DOHH2 (cell line): ENCODE measurements around the gene SLC2A10.

Experiments
- EZH2phosphoT487 ChIP-seq: fragments of 200-600 bp; sonication (generic); IDR thresholded peaks from 2 replicates; pipeline ENCODE4 v1.6.1; 2017; ENCODE audit warnings: borderline replicate concordance, mild to moderate bottlenecking, antibody characterized with exemption, low read length, moderate library complexity, mixed read lengths
- TF ChIP-seq, protein P1 (sequence below): fragments of 200-600 bp; sonication (generic); IDR thresholded peaks from one replicate; pipeline ENCODE4 v1.5.1; 2014; ENCODE audit warnings: antibody characterized with exemption, mild to moderate bottlenecking, low read depth, low read length; ENCODE audit not compliant: poor library complexity, severe bottlenecking

DNA sequence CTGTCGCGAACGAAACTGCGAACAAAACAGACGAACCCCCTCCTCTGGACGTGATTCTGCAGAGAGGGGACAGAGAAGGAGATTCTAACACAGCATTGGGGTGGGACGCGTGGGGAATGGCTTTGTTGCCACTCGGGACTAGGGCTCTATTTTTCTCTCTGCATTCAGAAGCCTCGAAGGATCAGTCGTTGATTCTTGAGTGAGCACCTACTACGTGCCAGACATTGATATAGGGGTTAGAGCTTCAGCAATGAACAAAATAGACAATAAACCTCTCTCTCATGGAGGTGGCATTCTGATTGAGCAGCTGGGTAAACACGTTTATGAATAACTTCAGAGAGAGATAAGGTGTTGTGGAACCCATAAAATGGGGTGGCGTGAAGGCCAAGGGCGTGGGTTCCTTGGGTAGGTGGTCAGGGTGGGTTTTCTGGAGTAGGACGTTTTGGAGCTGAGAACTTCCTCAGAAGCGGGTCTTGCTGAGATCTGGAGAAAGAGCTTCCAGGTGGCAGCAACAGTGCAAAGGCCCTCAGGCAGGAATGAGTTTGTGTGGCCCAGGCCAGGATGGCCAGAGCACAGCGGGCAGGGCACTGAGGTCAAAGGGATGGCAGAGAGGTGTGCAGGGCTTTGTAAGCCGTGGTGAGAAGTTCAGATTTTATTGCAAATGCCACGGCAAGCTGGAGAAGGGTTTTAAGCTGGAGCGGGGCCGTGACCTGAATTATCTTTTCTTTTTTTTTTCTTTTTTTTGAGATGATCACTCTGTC lies 884 bp downstream of the SLC2A10 start:
- TF ChIP-seq, protein P1, sequence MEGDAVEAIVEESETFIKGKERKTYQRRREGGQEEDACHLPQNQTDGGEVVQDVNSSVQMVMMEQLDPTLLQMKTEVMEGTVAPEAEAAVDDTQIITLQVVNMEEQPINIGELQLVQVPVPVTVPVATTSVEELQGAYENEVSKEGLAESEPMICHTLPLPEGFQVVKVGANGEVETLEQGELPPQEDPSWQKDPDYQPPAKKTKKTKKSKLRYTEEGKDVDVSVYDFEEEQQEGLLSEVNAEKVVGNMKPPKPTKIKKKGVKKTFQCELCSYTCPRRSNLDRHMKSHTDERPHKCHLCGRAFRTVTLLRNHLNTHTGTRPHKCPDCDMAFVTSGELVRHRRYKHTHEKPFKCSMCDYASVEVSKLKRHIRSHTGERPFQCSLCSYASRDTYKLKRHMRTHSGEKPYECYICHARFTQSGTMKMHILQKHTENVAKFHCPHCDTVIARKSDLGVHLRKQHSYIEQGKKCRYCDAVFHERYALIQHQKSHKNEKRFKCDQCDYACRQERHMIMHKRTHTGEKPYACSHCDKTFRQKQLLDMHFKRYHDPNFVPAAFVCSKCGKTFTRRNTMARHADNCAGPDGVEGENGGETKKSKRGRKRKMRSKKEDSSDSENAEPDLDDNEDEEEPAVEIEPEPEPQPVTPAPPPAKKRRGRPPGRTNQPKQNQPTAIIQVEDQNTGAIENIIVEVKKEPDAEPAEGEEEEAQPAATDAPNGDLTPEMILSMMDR = no peak
- TF ChIP-seq EZH2phosphoT487 = no peak
